OCI-LY7 (cell line): ENCODE data around the gene IRF2BP2. TPM values are rescaled to one million over a fixed set of nuclear protein-coding genes. Genes with fewer than 3 reads are reported as not detected.

Experiments
- BruUV-seq: library from RNA; stranded (reverse); fragments of 400-500 nt; replicated peaks from 2 replicates; lab custom pipeline; 2021; lab: Mats Ljungman, UMichigan
- CTCF ChIA-PET: fragments of 300-600 bp; sonication (Branson Sonifier 250); formaldehyde crosslinking; loops from one replicate; lab custom pipeline; 2022; ENCODE audit warnings: antibody characterized with exemption; ENCODE audit not compliant: unreplicated experiment; lab: Charles Lee
- POLR2A ChIA-PET: fragments of 300-600 bp; sonication (Branson Sonifier 250); formaldehyde crosslinking; loops from one replicate; lab custom pipeline; 2022; ENCODE audit warnings: antibody characterized with exemption; lab: Charles Lee
- DNase-seq: peaks from one replicate; pipeline ENCODE4 v3.0.0-alpha.2; 2015; ENCODE audit warnings: low spot score
- H2AFZ ChIP-seq: fragments of 200-600 bp; sonication (generic), shearing (Covaris generic); 2 replicates; pipeline ENCODE4 v1.6.1; 2014; ENCODE audit warnings: mild to moderate bottlenecking, antibody characterized with exemption, low read length, moderate library complexity
- H3K27ac ChIP-seq: fragments of 200-600 bp; sonication (generic); 2 replicates; pipeline ENCODE4 v1.5.1; 2014; ENCODE audit warnings: mixed run types, low read depth, mild to moderate bottlenecking, moderate library complexity, low read length, inconsistent platforms; ENCODE audit not compliant: poor library complexity, severe bottlenecking
- H3K36me3 ChIP-seq: fragments of 200-600 bp; sonication (generic); 2 replicates; pipeline ENCODE4 v1.6.1; 2014; ENCODE audit warnings: mild to moderate bottlenecking, antibody characterized with exemption, low read length, moderate library complexity, mixed read lengths; ENCODE audit not compliant: insufficient read depth
- H3K4me1 ChIP-seq: fragments of 200-600 bp; sonication (generic); 2 replicates; pipeline ENCODE4 v1.5.1; 2014; ENCODE audit warnings: mild to moderate bottlenecking, low read length; ENCODE audit not compliant: insufficient read depth, poor library complexity, severe bottlenecking
- H3K4me2 ChIP-seq: fragments of 200-600 bp; sonication (generic); 2 replicates; pipeline ENCODE4 v1.6.1; 2014; ENCODE audit warnings: mild to moderate bottlenecking, low read length
- H3K4me3 ChIP-seq: fragments of 200-600 bp; sonication (generic); 2 replicates; pipeline ENCODE4 v1.5.1; 2014; ENCODE audit warnings: mild to moderate bottlenecking, low read depth, low read length; ENCODE audit not compliant: poor library complexity, severe bottlenecking
- H3K79me2 ChIP-seq: fragments of 200-600 bp; sonication (generic); 2 replicates; pipeline ENCODE4 v1.6.1; 2016; ENCODE audit warnings: low read depth, mild to moderate bottlenecking, low read length, moderate library complexity, mixed read lengths; ENCODE audit not compliant: insufficient read depth
- H3K9me2 ChIP-seq: fragments of 200-600 bp; sonication (generic); 2 replicates; pipeline ENCODE4 v1.6.1; 2016; ENCODE audit warnings: mild to moderate bottlenecking, low read length, mixed read lengths; ENCODE audit not compliant: insufficient read depth
- H3K9me3 ChIP-seq: fragments of 200-600 bp; sonication (generic); 2 replicates; pipeline ENCODE4 v1.6.1; 2014; ENCODE audit warnings: mild to moderate bottlenecking, mixed run types, low read length, mixed read lengths
- H4K20me1 ChIP-seq: fragments of 200-600 bp; sonication (generic); 2 replicates; pipeline ENCODE4 v1.6.1; 2014; ENCODE audit warnings: mild to moderate bottlenecking, antibody characterized with exemption, low read length, moderate library complexity, mixed read lengths; ENCODE audit not compliant: insufficient read depth
- EZH2phosphoT487 ChIP-seq: fragments of 200-600 bp; sonication (generic); IDR thresholded peaks from 2 replicates; pipeline ENCODE4 v1.6.1; 2018; ENCODE audit warnings: low read depth, borderline replicate concordance, mild to moderate bottlenecking, mixed run types, antibody characterized with exemption, low read length, moderate library complexity, mixed read lengths
- intact Hi-C: fragments of 100-400 bp; cut with micrococcal nuclease; formaldehyde crosslinking; loops from one replicate; pipeline ENCODE4 v1.10.0; 2022; ENCODE audit not compliant: unreplicated experiment
- total RNA-seq, 2 experiments: library from RNA; depleted of rRNA in 1 of 2; stranded (reverse); fragments of >200 nt in 1 of 2; shearing (Covaris generic) in 1 of 2; gene quantifications; 2 replicates each; pipeline ENCODE4 v1.2.3, GENCODE V29; 2014 to 2022
- TF ChIP-seq, protein P1 (sequence below): fragments of 200-600 bp; sonication (generic); conservative IDR thresholded peaks from 2 replicates; pipeline ENCODE4 v1.5.1; 2014; ENCODE audit warnings: mild to moderate bottlenecking, antibody characterized with exemption, low read length, moderate library complexity, mixed read lengths

IRF2BP2 gene
- total RNA-seq, 2 experiments from 2014 or later: 40.6 to 65.9 TPM

DNA sequence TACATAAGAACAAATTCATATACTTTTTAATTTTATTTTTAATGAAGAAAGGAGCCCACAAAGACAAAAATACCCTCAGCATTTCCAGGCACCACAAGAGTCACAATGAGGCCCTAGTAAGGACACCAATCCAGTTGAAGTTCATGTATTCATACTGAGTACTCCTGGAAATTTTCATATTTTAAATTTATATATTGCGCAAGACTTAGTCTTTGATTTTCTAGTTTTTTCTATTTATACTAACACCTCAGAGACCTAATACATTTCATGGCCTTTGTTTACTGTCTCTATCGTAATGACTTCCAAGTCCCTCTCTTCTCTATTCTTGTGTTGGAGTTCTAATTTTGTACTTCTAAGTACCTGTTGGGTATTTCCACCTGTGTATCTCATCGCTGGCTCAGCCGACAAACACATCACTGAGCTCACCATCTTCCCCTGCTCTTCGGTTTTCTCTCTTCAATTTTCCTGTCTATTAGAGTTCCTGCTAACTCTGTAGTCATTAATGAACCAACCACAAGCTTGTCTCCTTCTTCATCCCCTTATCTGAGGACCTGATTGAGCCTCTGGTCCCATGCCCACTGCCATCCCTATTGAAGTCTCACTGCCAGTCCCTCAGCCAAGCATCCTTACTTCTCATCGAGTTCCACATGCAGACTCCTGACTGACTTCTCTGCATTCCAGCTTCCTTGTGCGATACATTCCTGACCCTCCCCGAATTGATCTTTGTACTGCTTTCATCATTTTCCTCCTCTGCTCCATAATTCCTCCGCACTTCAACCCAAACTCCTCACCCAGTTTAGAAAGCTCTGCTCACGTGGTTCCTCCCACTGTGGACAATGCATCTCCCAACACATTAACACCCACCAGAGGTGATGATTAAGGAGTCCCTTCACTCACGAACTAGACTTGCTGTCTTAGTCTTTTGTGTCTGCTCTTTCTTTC is 17.3 kb upstream of the IRF2BP2 start:
- H3K4me3 ChIP-seq: no peak overlapping the region
- peaks cover 10% of the 10 kb centered on the region for H3K4me1 ChIP-seq
- no peaks in the 10 kb centered on the region for H3K36me3 ChIP-seq
- POLR2A ChIA-PET: interaction anchor here (0.6 to 1.4 kb wide), 2 partner anchors 14 to 408 kb away, joined by 3 to 4 read pairs; no protein-coding TSS in a partner anchor
- H3K9me2 ChIP-seq: no peaks in the 10 kb centered on the region; the same call in 1 of the 2 replicates
- no peak overlapping the region for H3K27ac ChIP-seq
- no peak for TF ChIP-seq EZH2phosphoT487
- TF ChIP-seq, protein P1, sequence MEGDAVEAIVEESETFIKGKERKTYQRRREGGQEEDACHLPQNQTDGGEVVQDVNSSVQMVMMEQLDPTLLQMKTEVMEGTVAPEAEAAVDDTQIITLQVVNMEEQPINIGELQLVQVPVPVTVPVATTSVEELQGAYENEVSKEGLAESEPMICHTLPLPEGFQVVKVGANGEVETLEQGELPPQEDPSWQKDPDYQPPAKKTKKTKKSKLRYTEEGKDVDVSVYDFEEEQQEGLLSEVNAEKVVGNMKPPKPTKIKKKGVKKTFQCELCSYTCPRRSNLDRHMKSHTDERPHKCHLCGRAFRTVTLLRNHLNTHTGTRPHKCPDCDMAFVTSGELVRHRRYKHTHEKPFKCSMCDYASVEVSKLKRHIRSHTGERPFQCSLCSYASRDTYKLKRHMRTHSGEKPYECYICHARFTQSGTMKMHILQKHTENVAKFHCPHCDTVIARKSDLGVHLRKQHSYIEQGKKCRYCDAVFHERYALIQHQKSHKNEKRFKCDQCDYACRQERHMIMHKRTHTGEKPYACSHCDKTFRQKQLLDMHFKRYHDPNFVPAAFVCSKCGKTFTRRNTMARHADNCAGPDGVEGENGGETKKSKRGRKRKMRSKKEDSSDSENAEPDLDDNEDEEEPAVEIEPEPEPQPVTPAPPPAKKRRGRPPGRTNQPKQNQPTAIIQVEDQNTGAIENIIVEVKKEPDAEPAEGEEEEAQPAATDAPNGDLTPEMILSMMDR: no peak
- no peaks in the 10 kb centered on the region for H3K9me3 ChIP-seq
- H3K79me2 ChIP-seq: no peaks in the 10 kb centered on the region
- H4K20me1 ChIP-seq: no peaks in the 10 kb centered on the region
- intact Hi-C loops: no loop called here
- H3K4me2 ChIP-seq: no peak overlapping the region
- CTCF ChIA-PET: no interaction called here
- DNase-seq: no peak
- BruUV-seq: no TSS peak
- no peak overlapping the region for H2AFZ ChIP-seq

DNA sequence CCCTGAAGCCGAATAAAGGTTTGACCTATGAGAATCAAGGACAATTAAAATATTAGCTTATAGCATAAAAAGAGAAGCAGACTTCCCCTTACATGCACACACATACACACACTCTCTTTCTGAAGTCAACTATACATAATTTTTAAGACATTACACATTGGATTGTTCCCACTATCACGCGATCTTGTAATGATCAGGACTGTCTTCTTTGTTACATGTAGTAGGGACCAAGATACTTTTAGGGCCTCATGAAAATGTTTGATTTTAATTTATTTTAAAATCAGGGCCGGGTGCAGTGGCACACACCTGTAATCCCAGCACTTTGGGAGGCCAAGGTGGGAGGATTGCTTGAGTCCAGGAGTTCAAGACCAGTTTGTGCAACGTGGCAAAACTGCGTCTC is 16.4 kb upstream of the IRF2BP2 start:
- H3K79me2 ChIP-seq: no peaks in the 10 kb centered on the region
- no peak overlapping the region for H3K4me2 ChIP-seq
- no peak overlapping the region for H2AFZ ChIP-seq
- ChIA-PET CTCF (no interaction called here), POLR2A (interaction anchor here (1.0 kb wide), 1 partner anchor 9 kb away, joined by 3 read pairs; no protein-coding TSS in a partner anchor)
- no peak overlapping the region for H3K27ac ChIP-seq
- no peaks in the 10 kb centered on the region for H4K20me1 ChIP-seq
- TF ChIP-seq, protein P1: no peak
- no peak for TF ChIP-seq EZH2phosphoT487
- H3K9me2 ChIP-seq: no peaks in the 10 kb centered on the region; the same call in 1 of the 2 replicates
- no peaks in the 10 kb centered on the region for H3K9me3 ChIP-seq
- intact Hi-C loops: no loop called here
- peaks cover 10% of the 10 kb centered on the region for H3K4me1 ChIP-seq
- H3K4me3 ChIP-seq: no peak overlapping the region
- no peaks in the 10 kb centered on the region for H3K36me3 ChIP-seq
- DNase-seq: no peak
- BruUV-seq: no TSS peak
